Stimulated activated CD4-positive, alpha-beta T cell treated with anti-CD3 and anti-CD28 coated beads, TNF-alpha, amount 100 ng/mL, for 1 hour (primary cell): Measurements from ENCODE around the gene ZNF514.
"Not testable (repeated sequence)": the region's sequence is repeated elsewhere in the genome, so short reads cannot be mapped to it uniquely, and the experiment has no call there.

Experiments
- DNase-seq, 3 donors: peaks; one replicate each; pipeline ENCODE4 v3.0.0-alpha.2; 2020; ENCODE audit warnings: low read depth in 3 of 3, low spot score in 1 of 3

ZNF514 gene

DNA sequence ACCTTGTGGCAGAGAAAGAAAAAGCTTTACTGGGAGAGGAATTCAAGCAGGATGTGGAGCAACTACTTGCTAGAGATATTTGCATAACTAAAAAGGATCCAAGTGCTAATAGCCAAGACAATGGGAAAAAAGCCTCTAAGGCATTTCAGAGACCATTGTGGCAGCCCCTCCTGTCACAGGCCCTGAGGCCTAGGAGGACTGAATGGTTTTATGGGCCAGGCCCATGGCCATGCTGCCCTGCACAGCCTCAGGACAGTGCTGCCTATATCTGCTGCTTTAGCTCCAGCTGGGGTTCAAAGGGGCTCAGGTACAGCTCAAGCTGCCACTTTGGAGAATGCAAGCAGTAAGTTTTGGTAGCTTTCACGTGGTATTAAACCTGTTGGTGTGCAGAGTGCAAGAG lies 20.9 kb downstream of the ZNF514 start:
- DNase-seq: no peak

DNA sequence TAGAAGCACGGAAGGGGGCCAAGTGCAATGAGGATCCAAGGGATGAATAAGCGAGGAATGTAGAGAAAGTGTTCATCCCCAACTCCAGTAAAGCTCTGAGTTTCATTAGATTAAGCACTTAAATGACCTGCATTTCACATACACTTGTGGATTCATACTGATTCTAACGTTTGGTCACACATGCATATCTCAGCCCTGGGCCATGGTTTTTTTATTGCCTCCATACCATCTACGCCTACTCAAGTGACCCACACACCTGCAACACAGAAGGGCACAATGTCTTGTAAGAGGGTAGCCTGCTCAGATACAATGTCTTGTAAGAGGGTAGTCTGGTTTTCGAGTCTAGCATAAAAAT lies 37.5 kb downstream of the ZNF514 start:
- DNase-seq: no peak

DNA sequence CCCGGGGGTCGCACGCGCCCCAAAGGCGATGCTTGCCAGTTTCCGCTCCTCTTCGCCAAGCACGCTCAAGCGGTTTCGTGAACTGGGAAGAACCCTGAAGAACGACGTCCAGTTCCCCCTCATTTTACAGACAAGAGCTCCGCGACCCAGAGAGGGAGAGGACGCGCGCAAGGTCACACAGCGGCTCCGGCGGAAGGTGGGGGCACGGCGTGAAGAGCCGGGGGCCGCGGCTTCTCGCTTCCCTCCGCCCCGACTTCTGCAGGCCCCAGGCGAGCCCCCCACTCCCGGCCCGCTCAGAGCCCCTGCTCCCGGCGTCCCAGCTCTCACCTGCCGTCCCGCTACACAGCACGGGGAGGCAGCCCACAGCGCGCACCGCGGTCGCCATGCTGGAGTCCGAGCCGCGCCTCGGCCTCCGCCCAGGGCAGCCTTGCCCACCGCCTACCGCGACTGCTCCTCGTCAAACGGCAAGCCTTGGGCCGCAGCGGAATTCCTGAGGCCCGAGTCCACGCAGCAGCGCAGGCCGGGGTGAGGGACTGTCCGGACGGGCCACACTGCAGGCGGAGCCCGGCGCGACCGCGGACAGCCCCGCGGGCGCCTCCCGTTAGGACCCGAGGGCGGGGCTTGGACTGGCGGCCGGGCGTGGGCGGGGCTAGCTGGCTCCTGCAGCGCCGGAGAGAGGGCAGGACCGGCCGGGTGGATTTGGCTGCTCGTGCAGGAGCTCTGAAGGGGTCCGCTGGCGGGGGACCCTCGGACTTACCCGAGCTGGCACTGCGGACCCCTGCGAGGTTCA lies 38.0 kb downstream of the ZNF514 start, which contains the start of gene MRPS5:
Gene MRPS5 (minus strand): TSS at position 402 of the 790 bp plus-strand sequence. CDS start 17 bp downstream, at position 385.
- peak; percentile 49 to 91 (median 71) for DNase-seq

DNA sequence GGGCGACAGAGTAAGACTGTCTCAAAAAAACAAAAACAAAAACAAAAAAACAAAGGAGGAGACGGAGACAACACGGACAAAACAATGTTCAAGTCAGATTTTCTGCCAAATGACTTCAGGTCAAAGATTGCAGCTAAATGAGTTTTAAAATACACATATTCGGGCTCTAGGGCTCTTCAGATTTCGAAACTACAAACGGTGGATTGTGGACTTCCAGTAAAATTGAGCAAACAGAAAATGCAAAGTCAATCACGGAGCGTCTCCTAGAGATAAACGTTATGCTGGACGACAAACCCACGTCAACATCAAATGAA lies 38.6 kb downstream of the ZNF514 start:
- no peak for DNase-seq

DNA sequence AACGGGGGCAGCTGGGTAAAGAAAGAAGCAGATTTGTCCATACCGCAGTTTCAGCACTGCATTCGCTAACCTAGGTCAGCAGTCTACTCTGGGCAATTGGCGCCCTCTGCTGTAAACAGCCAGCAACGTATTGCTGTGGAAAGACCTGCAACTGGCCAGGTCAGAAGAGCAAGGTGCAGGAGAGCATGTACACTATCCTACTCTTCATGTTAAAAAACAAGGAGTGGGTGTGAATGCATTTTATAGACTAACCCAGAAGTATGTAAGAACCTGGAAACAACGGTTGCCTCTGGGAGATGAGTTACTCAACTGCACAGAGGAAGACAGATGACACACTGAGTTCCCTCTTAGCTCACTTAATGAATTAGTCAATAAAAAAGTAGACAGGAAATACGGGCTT lies 44.2 kb downstream of the ZNF514 start:
- DNase-seq: peak; percentile 47 to 53 (median 47)

DNA sequence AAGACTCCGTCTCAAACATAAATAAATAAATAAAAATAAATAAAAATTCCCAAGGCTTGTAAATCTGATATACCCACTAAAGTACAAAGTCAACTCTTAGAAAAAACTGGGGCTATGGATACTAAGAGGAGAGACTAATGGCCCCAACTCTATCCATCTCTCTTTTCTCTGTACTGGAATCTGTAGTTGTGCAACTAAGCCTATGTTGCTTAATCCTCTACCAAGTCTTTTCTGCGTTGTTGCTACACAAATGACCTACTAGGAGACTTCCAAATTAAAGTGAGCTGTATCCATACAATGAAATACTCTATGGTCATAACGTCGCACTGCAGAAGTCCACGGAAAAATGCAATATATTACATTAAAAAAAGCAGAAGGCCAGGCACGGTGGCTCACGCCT lies 46.2 kb downstream of the ZNF514 start:
- no peak for DNase-seq

DNA sequence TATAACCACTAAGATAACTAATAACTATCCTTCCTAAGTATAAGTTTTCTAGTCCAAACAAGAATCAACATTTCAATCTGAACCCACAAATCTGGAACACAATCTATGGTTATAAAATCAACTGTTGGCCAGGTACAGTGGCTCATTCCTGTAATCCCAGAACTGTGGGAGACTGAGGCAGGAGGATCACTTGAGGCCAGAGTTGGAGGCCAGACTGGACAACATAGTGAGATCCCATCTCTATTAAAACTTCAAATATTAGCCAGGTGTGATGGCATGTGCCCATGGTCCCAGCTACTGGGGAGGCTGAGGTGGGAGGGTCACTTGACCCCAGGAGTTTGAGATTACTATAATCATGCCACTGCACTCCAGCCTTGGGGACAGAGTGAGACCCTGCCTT lies 49.3 kb downstream of the ZNF514 start:
- no peak for DNase-seq

DNA sequence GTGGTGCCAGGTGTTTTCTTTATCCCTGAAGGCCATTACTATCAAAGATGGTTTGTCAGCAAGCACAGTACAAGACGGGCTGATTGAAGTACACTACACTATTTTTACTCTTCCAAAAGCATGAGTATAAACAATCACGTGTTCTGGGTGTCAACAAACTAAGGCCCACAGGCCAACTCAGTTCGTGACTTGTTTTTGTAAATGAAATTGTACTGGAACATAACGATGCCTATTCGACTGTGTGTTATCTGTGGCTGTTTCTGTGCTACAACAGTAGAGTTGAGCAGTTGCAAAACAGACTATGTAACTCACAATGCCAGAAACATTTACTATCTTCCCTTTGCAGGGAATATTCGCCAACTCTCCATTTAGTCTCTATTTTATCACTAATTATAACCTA lies 50.4 kb downstream of the ZNF514 start:
- no peak for DNase-seq

DNA sequence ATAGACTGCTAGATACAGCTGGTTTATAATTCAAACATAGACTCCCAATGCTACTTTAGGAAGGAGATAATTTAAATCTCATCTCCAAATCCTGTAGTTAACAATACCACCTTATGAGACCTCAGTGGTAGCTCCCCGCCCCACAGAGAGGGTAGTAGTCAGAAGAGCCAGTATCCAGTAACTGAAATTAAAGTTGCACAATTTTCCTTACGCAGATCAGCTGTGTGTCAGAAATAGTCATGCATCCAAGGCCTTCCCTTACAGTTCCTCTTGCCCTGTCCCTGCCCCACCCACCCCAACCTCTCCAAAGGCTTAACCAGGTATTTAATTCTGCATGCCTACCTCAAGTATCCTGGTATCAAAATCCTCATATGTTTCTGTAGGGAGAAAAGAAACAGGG lies 53.6 kb downstream of the ZNF514 start:
- DNase-seq: no peak

DNA sequence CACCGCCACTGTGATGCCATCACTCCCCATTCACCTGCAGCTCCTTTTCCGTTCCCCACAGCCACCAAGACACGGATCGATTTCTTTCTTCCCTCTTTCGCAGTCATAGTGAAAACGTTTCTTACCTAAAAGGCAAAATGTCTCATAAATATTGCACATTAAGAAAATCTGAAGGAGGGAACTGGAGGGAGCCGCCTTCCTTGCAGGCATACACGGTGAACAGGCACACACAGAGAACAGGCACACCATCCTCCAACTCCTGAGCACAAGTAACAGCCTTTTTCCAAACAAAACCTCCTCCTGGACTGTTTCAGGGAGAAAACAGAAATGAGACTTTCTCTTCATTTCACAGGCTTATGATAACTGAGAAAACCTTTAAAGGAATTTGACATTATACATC lies 55.0 kb downstream of the ZNF514 start:
- DNase-seq: no peak

DNA sequence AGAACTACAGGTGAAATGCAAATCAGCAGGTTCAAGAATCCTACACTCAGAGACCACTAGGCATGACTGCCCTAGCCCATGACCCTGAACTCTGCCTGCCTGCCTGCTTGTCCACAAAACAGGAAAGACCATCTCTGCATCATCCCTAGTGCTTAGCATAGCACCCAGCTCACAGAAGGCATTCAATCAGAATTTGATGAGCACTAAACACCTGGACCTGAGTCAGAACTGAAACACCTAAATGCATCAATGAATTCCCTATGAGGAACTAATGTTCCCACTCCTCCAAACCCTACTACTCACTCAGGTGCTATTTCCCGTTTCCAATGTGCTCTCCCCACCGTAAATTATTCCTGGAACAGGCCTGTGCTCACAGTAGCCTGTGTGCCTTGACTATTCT lies 59.7 kb downstream of the ZNF514 start:
- DNase-seq: no peak

DNA sequence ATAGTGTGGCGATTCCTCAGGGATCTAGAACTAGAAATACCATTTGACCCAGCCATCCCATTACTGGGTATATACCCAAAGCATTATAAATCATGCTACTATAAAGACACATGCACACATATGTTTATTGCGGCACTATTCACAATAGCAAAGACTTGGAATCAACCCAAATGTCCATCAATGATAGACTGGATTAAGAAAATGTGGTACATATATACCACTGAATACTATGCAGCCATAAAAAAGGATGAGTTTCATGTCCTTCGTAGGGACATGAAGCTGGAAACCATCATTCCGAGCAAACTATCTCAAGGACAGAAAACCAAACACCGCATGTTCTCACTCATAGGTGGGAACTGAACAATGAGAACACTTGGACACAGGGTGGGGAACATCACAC lies 61.4 kb downstream of the ZNF514 start:
- DNase-seq: not testable (repeated sequence)
